GM12878 (cell line): ENCODE data around the gene RNU6-9. TPM values are rescaled to one million over a fixed set of nuclear protein-coding genes. Genes with fewer than 3 reads are reported as not detected.

Source experiments
- ATAC-seq: fragments of 200-7000 bp; cut with Tn5 transposase; 3 replicates; pipeline ENCODE4 v1.9.1; 2020; ENCODE audit warnings: mild to moderate bottlenecking, moderate library complexity
- BruUV-seq: library from RNA; stranded (reverse); fragments of 400-500 nt; replicated peaks from 2 replicates; lab custom pipeline; 2021; lab: Mats Ljungman, UMichigan
- CTCF ChIA-PET: fragments of 300-600 bp; sonication (Branson Sonifier 250); formaldehyde crosslinking; extraction: SDS; loops from one replicate; lab custom pipeline; 2021; ENCODE audit warnings: inconsistent platforms; lab: Yijun Ruan, JAX
- POLR2A ChIA-PET: fragments of 350-600 bp; formaldehyde crosslinking; extraction: SDS; loops from one replicate; lab custom pipeline; 2021; ENCODE audit warnings: inconsistent platforms; lab: Charles Lee
- RAD21 ChIA-PET: fragments of 300-600 bp; sonication (Branson Sonifier 250); formaldehyde crosslinking; loops from one replicate; lab custom pipeline; 2023; ENCODE audit warnings: antibody characterized with exemption; ENCODE audit not compliant: unreplicated experiment; lab: Charles Lee
- SMC1A ChIA-PET: fragments of 300-600 bp; sonication (Branson Sonifier 250); formaldehyde crosslinking; loops from one replicate; lab custom pipeline; 2023; ENCODE audit not compliant: unreplicated experiment, uncharacterized antibody; lab: Charles Lee
- DNase-seq: peaks from one replicate; pipeline ENCODE4 v3.0.0-alpha.2; 2011; ENCODE audit warnings: low read depth, low spot score
- FAIRE-seq: peaks from 3 replicates; lab custom pipeline; 2011; peaks lifted over from hg19 to GRCh38; lab: Jason Lieb, UNC
- H2AFZ ChIP-seq: 2 replicates; pipeline ENCODE4 v1.6.0; 2011; ENCODE audit warnings: low read depth, low read length, control low read depth; ENCODE audit not compliant: control insufficient read depth
- H3K27ac ChIP-seq: 2 replicates; pipeline ENCODE4 v1.5.1; 2011; ENCODE audit warnings: control low read depth; ENCODE audit not compliant: control insufficient read depth, insufficient read depth
- H3K27me3 ChIP-seq, 2 experiments: replicated peaks in 1 of 2; 2 replicates each; pipeline versions ENCODE4 v1.6.0 to v1.6.1; 2011; ENCODE audit warnings: low read length in 1 of 2; ENCODE audit not compliant: control insufficient read depth in 2 of 2, insufficient read depth in 2 of 2
- H3K36me3 ChIP-seq, 2 experiments: 2 replicates each; pipeline ENCODE4 v1.5.1; 2011; ENCODE audit warnings: low read length in 1 of 2; ENCODE audit not compliant: control insufficient read depth in 2 of 2, insufficient read depth in 2 of 2
- H3K4me1 ChIP-seq: 2 replicates; pipeline ENCODE4 v1.6.1; 2011; ENCODE audit warnings: mild to moderate bottlenecking, low read length, moderate library complexity, mixed read lengths; ENCODE audit not compliant: control insufficient read depth, insufficient read depth
- H3K4me2 ChIP-seq: 2 replicates; pipeline ENCODE4 v1.6.0; 2011; ENCODE audit warnings: control low read depth; ENCODE audit not compliant: control insufficient read depth, insufficient read depth
- H3K4me3 ChIP-seq: fragments of 200-600 bp; sonication (generic); 2 replicates; pipeline ENCODE4 v1.5.1; 2016
- H3K79me2 ChIP-seq: 2 replicates; pipeline ENCODE4 v1.6.0; 2011; ENCODE audit warnings: low read length; ENCODE audit not compliant: control insufficient read depth, insufficient read depth
- H3K9ac ChIP-seq: 2 replicates; pipeline ENCODE4 v1.8.0; 2011; ENCODE audit warnings: low read length, control low read depth, mixed read lengths; ENCODE audit not compliant: control insufficient read depth, insufficient read depth
- H3K9me3 ChIP-seq: replicated peaks from 3 replicates; pipeline ENCODE4 v1.5.1; 2011; ENCODE audit warnings: mild to moderate bottlenecking, low read length; ENCODE audit not compliant: control insufficient read depth, insufficient read depth
- H4K20me1 ChIP-seq: 2 replicates; pipeline ENCODE4 v1.6.0; 2011; ENCODE audit not compliant: control insufficient read depth, insufficient read depth
- HDAC2 ChIP-seq: fragments of 200-600 bp; sonication (generic); IDR thresholded peaks from 2 replicates; pipeline ENCODE4 v1.6.1; 2017
- JUNB ChIP-seq: IDR thresholded peaks from 2 replicates; pipeline ENCODE4 v1.6.1; 2016; ENCODE audit warnings: antibody characterized with exemption, mild to moderate bottlenecking
- KDM1A ChIP-seq: fragments of 200-600 bp; sonication (generic); IDR thresholded peaks from 2 replicates; pipeline ENCODE4 v1.6.1; 2016; ENCODE audit warnings: borderline replicate concordance
- RAD51 ChIP-seq: fragments of 450-650 bp; IDR thresholded peaks from 2 replicates; pipeline ENCODE4 v1.6.1; 2016; ENCODE audit warnings: moderate library complexity, mild to moderate bottlenecking, inconsistent platforms
- RELA ChIP-seq: fragments of 450-650 bp; IDR thresholded peaks from 2 replicates; pipeline ENCODE4 v1.8.0; 2014; ENCODE audit warnings: borderline replicate concordance; ENCODE audit not compliant: partially characterized antibody
- TCF7 ChIP-seq: IDR thresholded peaks from 2 replicates; pipeline ENCODE4 v1.6.1; 2014; ENCODE audit warnings: antibody characterized with exemption, borderline replicate concordance
- ZNF384 ChIP-seq: IDR thresholded peaks from 2 replicates; pipeline ENCODE4 v1.6.1; 2012; ENCODE audit warnings: low read depth, mild to moderate bottlenecking, low read length, improper control_type of control experiment, borderline replicate concordance
- WGBS: methylation state at CpG from one replicate; pipeline ENCODE4 v1.1.6; 2016; ENCODE audit warnings: low lambda C conversion rate; ENCODE audit not compliant: insufficient replicate concordance, insufficient coverage; ENCODE audit errors: missing lambda C conversion rate; 5-methylcytosine and 5-hydroxymethylcytosine counted together
- in situ Hi-C: fragments of 300-500 bp; cut with MboI; formaldehyde crosslinking; loops from 9 replicates; pipeline ENCODE4 v1.14.3; 2018; ENCODE audit warnings: mixed read lengths
- intact Hi-C: fragments of 100-400 bp; cut with micrococcal nuclease; formaldehyde crosslinking; loops from one replicate; pipeline ENCODE4 v1.14.2; 2022; ENCODE audit not compliant: unreplicated experiment
- polyA plus RNA-seq, 11 experiments: library from polyadenylated mRNA; depleted of rRNA in 4 of 11; unstranded in 6 of 11; stranded (reverse) in 5 of 11; fragments of >200 nt; fragmentation: Nextera tagmentation in 4 of 11; fragmentation: Illumina TruSeq in 1 of 11; extraction: Ambion mirVana in 4 of 11; extraction: Trizol in 1 of 11; gene quantifications; 1 replicate in 1 of 11; 2 replicates in 10 of 11; pipeline versions ENCODE4 v1.2.1 to v1.2.3, GENCODE V29; 2011 to 2016; ENCODE audit warnings: inconsistent platforms in 2 of 11, missing spikeins in 2 of 11, low read depth in 1 of 11
- total RNA-seq, 4 experiments: library from RNA; depleted of rRNA in 3 of 4; stranded (reverse); fragments of >200 nt in 3 of 4; fragmentation: Illumina TruSeq in 1 of 4; extraction: Trizol in 1 of 4; gene quantifications; 2 replicates each; pipeline versions ENCODE4 v1.2.1 to v1.2.3, GENCODE V29; 2013 to 2021
- TF ChIP-seq, protein P1 (sequence below): fragments of 450-650 bp; conservative IDR thresholded peaks from 2 replicates; pipeline ENCODE4 v1.6.1; 2017; ENCODE audit warnings: mild to moderate bottlenecking, moderate library complexity
- TF ChIP-seq, protein P2 (sequence below): fragments of 450-650 bp; IDR thresholded peaks from 2 replicates; pipeline ENCODE4 v1.6.1; 2017; ENCODE audit warnings: borderline replicate concordance

The RNU6-9 gene
- total and polyA plus RNA-seq, 10 of the 15 experiments (the other 5 are each of a cell fraction or from before 2014, with no cell fraction given), result not detected

DNA sequence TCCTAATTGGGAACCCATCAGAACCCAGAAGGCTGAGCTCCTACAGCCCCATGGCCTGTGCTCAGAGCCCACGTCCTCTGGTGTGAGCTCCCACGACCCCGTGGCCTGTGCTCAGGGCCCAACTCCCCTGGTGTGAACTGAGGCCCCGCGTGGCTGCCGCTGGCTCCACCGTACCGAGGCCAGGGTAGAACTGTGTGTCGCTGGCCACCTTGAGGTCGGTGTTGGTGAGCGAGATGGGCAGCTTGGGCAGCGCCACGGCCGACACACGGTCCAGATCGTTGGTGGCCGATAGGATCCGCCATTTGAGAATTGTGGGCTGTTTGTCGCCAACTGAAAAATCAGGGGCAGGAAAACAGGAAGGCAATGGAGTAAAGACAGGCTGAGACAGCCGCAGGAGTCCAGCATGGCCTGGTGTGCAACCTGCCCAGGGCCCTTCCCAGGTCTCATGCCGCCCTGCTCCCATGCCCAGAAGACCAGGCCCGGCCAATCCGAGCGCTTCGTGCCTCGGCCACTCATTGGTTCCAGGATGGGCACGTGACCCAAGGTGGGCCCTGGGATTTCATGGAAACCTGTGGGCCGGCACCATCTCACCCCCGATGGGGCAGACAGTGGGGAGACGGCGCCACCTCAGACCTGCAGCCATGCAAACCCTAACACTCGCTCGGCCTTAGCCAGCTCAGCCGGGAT lies 11.8 kb upstream of the RNU6-9 start:
- Histone ChIP-seq H3K27me3 (no peaks in the 10 kb centered on the region), H3K79me2 (no peaks in the 10 kb centered on the region), H3K4me3 (no peak overlapping the region), H3K9ac (no peak overlapping the region), H3K9me3 (no peaks in the 10 kb centered on the region; the same call in 2 of the 3 replicates), H3K4me2 (no peak overlapping the region), H2AFZ (no peak overlapping the region), H4K20me1 (no peaks in the 10 kb centered on the region), H3K4me1 (no peaks in the 10 kb centered on the region), H3K27ac (no peak overlapping the region), H3K36me3 (peaks cover 0 to 3% of the 10 kb centered on the region in 2 experiments; a peak in 3 of 4 replicates)
- in situ Hi-C loops, result no loop called here
- ChIA-PET RAD21 (interaction anchor here (1.1 kb wide), 1 partner anchor 18 kb away, joined by 4 read pairs; no protein-coding TSS in a partner anchor), CTCF (no interaction called here), SMC1A (interaction anchor here (0.7 kb wide), 1 partner anchor 34 kb away, joined by 3 read pairs; no protein-coding TSS in a partner anchor), POLR2A (interaction anchor here (1.1 kb wide), 1 partner anchor 12 kb away, joined by 3 read pairs; the partner anchor contains the start of genes MED16 and RNU6-9)
- intact Hi-C loops, result no loop called here
- TF ChIP-seq ZNF384 (no peak), KDM1A (no peak), JUNB (no peak), RAD51 (no peak), RELA (no peak), TCF7 (no peak), HDAC2 (no peak)
- TF ChIP-seq, protein P1, sequence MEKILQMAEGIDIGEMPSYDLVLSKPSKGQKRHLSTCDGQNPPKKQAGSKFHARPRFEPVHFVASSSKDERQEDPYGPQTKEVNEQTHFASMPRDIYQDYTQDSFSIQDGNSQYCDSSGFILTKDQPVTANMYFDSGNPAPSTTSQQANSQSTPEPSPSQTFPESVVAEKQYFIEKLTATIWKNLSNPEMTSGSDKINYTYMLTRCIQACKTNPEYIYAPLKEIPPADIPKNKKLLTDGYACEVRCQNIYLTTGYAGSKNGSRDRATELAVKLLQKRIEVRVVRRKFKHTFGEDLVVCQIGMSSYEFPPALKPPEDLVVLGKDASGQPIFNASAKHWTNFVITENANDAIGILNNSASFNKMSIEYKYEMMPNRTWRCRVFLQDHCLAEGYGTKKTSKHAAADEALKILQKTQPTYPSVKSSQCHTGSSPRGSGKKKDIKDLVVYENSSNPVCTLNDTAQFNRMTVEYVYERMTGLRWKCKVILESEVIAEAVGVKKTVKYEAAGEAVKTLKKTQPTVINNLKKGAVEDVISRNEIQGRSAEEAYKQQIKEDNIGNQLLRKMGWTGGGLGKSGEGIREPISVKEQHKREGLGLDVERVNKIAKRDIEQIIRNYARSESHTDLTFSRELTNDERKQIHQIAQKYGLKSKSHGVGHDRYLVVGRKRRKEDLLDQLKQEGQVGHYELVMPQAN, result no peak
- TF ChIP-seq, protein P2, sequence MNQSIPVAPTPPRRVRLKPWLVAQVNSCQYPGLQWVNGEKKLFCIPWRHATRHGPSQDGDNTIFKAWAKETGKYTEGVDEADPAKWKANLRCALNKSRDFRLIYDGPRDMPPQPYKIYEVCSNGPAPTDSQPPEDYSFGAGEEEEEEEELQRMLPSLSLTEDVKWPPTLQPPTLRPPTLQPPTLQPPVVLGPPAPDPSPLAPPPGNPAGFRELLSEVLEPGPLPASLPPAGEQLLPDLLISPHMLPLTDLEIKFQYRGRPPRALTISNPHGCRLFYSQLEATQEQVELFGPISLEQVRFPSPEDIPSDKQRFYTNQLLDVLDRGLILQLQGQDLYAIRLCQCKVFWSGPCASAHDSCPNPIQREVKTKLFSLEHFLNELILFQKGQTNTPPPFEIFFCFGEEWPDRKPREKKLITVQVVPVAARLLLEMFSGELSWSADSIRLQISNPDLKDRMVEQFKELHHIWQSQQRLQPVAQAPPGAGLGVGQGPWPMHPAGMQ, result no peak
- ATAC-seq (no peak), FAIRE-seq (no peak), DNase-seq (no peak)
- WGBS, result 94% methylated on average over 34 of the region's 34 CpGs
- no TSS peak for BruUV-seq
